HG02943 (cell line): ENCODE results near the gene UNC13B.

Source experiments
- ATAC-seq: cut with Tn5 transposase; IDR thresholded peaks from one replicate; pipeline ENCODE4 v1.9.1; 2021; ENCODE audit warnings: mild to moderate bottlenecking, low read depth, moderate library complexity; ENCODE audit not compliant: unreplicated experiment

The UNC13B gene

GRCh38 chr9:35313460-35313859 lies 151.7 kb downstream of the UNC13B start:
- no peak for ATAC-seq

DNA sequence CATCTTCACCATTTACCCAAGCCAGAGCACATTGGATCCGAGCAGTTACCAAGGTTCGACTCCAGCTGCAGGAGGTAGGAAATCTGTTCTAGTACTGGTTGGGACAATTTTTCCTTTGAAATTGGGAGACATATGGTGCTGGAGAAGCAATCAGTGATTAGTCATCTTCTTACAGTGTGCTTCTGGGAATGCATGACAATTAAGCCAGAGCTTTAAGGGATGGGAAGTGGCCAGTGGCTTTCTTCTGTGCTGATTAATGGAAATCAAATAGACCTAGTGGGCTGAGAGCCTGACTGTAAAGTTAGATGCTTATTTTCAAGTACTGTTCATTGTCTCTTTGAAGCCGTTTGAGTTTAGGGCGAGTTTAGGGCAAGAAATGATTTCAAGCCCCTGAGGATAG lies 152.1 kb downstream of the UNC13B start:
- ATAC-seq, result no peak

DNA sequence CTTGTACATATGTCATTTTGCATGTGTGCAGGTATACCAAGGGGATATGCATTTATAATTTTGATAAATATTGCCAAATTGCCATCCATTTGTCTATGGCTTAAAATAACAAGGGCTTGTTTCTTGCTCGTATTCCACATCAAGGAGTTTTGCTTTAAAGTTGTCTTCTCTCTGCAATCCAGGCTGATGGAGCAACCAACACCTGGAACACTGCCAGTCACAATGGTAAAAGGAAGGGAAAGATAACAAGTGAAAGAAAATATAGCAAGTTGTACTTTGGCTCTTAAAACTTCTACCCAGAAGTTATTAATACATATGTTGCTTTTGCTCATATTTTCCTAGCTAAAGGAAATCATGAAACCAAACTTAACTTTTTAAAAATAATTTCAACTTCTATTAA lies 156.9 kb downstream of the UNC13B start:
- ATAC-seq, result no peak

DNA sequence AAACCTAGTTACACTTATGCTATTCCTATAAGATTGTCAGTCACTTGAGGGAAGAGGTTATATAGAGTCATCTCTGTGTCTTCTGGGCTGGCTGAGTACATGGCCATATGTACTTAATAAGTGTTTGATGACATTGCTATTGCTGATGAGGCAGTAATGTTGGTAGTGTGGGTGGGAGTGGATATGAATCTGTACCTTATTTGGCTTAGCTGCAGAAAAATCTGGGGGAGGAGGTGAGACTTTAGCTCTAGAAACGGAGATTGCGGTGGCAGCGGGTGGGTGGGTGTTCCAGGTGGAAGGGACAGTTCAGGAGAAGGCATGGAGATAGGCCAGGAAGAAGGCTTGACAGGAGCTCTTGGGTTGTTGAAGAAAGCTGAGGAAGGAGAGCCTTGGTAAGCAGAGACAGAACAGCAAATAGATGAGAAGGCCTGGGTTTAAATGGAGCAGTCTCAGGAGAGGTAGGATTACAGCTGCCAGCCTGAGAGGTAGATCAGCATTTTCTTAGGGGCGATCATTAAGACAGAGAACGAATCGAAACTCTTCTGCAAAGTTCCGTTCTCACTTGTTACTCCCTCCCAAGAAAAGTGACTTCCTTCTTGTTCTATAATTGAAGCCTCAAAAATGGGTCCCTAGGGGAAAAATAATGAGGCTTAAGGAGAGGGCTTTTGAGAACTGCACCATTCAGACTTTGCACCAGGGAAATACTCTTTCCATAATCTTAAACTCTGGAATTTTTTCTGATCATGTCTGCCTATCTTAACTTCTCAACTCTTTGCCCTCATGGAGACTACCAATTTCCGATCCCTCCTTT lies 160.5 kb downstream of the UNC13B start:
- no peak for ATAC-seq

- no peak for ATAC-seq
Observed at GRCh38 chr9:35324966-35325365, 163.2 kb downstream of the UNC13B start.

- no peak for ATAC-seq
Observed at GRCh38 chr9:35333551-35333950, 171.7 kb downstream of the UNC13B start.

DNA sequence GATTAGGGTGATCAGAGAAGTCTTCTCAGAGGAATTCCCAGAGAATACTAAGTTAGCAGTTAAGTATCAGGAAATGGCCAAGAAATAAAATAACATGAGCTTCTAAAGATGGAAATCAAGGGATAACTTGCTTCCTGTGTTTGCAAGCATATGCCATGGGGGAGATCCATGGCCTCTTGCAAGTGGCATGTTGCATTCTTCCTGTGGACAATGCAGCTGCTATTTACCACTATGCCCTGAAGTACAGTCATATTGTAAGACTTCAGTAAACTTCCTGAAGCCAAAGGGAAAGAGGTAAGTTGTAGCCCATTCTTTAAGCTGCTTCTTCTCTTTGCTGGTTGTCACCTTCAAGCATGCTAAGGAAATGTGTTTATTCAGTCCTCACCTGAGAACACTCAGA lies 173.4 kb downstream of the UNC13B start:
- ATAC-seq, result no peak

DNA sequence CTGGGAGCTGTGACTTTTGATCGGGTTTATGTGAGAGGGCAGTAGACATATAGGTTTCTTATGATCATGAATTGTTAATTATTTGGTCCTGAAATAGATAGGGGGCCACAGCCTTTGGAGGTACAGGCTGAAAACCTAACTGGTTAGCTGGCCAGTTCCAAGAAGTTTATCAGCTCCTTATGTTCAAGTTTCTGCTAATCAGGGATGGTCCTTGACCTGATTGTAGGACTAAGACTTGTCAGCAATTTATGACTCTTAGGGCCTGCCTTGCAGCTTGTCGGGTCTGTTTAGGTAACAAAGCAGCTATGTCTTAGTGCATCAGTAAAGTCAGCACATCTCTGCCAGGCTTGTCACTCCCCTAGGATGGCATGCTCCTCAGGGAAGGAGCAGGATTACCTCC lies 176.3 kb downstream of the UNC13B start:
- ATAC-seq, result no peak

DNA sequence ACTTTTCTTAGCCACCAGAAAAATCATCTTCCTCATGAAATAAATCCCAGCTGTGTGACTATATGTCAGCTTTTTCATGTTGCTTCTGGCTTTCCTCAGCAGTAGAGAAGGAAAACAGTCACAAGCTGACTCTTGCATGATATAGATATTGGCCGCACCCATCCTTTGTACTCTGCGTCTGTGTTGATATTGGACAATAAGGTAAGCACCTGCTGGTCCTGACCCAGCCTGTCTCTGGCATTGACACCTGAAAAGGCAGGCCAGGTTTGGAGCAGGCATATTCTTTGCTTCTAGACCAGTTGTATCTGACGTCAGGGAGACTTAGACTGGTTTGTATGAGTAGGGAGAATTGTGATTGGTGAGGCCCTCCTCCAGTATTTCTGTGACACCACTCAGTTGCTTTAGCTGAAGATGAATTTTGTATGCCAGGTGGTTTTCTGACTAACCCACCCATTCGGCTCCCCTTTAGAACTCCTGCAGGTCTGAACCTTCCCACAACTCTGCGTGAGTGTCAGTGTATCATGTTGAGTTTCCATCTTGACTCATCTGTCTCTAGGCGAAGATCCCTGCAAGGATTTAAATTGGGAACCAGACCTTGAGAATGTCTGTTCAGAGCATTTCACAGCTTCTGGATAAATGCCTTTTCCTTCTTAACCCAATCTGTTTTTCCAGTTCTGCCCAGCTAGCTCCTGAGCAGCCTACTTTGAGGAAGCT lies 176.9 kb downstream of the UNC13B start:
- ATAC-seq, result no peak

- no peak for ATAC-seq
Observed at GRCh38 chr9:35340046-35340445, 178.2 kb downstream of the UNC13B start.

- no peak for ATAC-seq
Observed at GRCh38 chr9:35341021-35341420, 179.2 kb downstream of the UNC13B start.

DNA sequence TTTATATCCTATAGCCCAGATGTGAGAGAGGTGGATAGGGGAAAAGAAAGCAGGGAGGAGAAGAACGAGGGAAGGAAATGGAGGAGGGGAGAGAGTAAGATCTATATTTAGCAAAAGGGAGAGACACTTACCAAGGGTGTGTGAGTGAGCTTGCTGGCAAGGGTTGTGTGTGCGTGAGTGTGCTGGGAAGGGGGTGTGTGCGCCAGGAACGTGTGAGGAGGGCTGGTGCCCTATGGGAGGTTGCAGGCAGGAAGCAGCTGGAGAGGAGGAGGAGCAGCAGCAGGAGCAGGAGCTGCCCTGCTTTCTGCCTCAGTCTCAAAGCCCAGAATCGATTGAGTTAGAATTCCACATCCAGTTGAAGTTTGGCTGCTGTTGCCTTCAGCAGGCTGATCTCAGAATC lies 179.8 kb downstream of the UNC13B start:
- ATAC-seq, result no peak

GRCh38 chr9:35342221-35342958 lies 180.6 kb downstream of the UNC13B start:
- no peak for ATAC-seq

- no peak for ATAC-seq
Observed at GRCh38 chr9:35348109-35348508, 186.3 kb downstream of the UNC13B start.

- no peak for ATAC-seq
Observed at GRCh38 chr9:35349287-35349990, 187.6 kb downstream of the UNC13B start.

DNA sequence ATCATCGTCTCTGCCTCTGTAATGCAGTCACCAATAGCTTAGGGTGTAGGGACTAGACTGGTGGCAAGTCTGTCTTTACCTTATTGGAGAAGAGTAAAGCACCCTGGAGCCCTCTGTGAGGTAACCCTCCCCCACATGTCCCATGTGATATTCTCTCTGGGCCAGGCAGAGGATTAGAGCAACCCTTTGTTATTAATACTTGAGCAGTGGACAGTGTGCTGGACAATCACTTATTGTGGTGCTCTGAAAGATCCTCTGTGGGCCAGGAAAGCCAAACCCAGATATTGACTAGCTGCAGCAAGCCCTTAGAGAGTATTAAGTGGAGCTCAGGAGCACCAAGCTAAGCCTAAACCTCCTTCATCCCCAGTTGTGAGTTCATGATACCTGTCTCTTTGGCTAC lies 188.4 kb downstream of the UNC13B start:
- ATAC-seq, result no peak

GRCh38 chr9:35350827-35351549 lies 189.2 kb downstream of the UNC13B start:
- ATAC-seq, result no peak

GRCh38 chr9:35353731-35354365 lies 192.0 kb downstream of the UNC13B start:
- ATAC-seq, result no peak

- no peak for ATAC-seq
Observed at GRCh38 chr9:35355939-35356338, 194.1 kb downstream of the UNC13B start.

DNA sequence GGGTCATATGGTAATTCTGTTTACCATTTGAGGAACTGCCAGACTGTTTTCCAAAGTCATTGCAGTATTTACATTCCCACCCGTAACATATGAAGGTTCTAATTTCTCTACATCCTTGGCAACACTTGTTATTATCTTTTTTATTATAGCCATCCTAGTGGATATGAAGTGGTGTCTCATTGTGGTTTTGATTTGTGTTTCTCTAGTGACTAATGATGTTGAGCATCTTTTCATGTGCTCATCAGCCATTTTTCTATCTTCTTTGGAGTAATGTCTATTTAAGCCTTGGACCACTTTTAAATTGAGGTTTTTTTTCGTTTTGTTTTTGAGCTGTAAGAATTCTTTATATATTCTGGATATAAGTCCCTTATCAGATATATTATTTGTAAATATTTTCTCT lies 195.3 kb downstream of the UNC13B start:
- ATAC-seq, result no peak
